ENCODE results near the gene CORO1C. TPM values are rescaled to one million over a fixed set of nuclear protein-coding genes. Genes with fewer than 3 reads are reported as not detected.

The CORO1C gene
- total RNA-seq, 4 donors from 2014 or later, result 277 to 473 (median 342) TPM

GRCh38 chr12:108675792-108676191 lies 55.5 kb downstream of the CORO1C start:
- no peak for ATAC-seq
- Histone ChIP-seq H3K9me3 (no peaks in the 10 kb centered on the region), H3K4me3 (no peak overlapping the region), H3K27me3 (no peaks in the 10 kb centered on the region), H3K27ac (peak overlapping the region; percentile 66 to 96 (median 80)), H3K36me3 (peaks cover 0 to 33% of the 10 kb centered on the region in 2 donors), H3K4me1 (peaks cover 0 to 77% (median 8%) of the 10 kb centered on the region in 3 donors)
- TF ChIP-seq EP300 (IDR thresholded peaks at IDR 0.05) (no peak), CTCF (IDR thresholded peaks at IDR 0.05) (no peak), POLR2A (IDR thresholded peaks at IDR 0.05) (no peak), POLR2AphosphoS5 (IDR thresholded peaks at IDR 0.05) (no peak)
- WGBS, 2 donors (ENCODE audit: low coverage in 1 of 2), result 81 to 84% methylated on average over 3 to 4 of the region's 4 CpGs

- no peak overlapping the region for H3K4me3 ChIP-seq
- ATAC-seq, result no peak
- peaks cover 16 to 79% (median 24%) of the 10 kb centered on the region in 3 donors for H3K4me1 ChIP-seq
- TF ChIP-seq CTCF (IDR thresholded peaks at IDR 0.05), result no peak
- TF ChIP-seq POLR2AphosphoS5 (IDR thresholded peaks at IDR 0.05), result no peak
- no peak for TF ChIP-seq EP300 (IDR thresholded peaks at IDR 0.05)
- TF ChIP-seq POLR2A (IDR thresholded peaks at IDR 0.05), result no peak
- WGBS, 2 donors (ENCODE audit: low coverage in 1 of 2), result 59 to 66% methylated on average over 3 of the region's 3 CpGs
- H3K9me3 ChIP-seq, result no peaks in the 10 kb centered on the region
- H3K36me3 ChIP-seq, result peaks cover 0 to 23% of the 10 kb centered on the region in 2 donors
- no peaks in the 10 kb centered on the region for H3K27me3 ChIP-seq
- peak overlapping the region in 2 of 4 donors; percentile 4 to 38 for H3K27ac ChIP-seq
Measured at GRCh38 chr12:108672054-108672453, 59.3 kb downstream of the CORO1C start.

GRCh38 chr12:108671110-108671509 lies 60.2 kb downstream of the CORO1C start:
- peak overlapping the region in 2 of 4 donors; percentile 60 to 87 for H3K27ac ChIP-seq
- no peaks in the 10 kb centered on the region for H3K27me3 ChIP-seq
- no peak for ATAC-seq
- WGBS, 2 donors (ENCODE audit: low coverage in 1 of 2), result 80 to 82% methylated on average over 3 of the region's 3 CpGs
- peaks cover 0 to 20% of the 10 kb centered on the region in 2 donors for H3K36me3 ChIP-seq
- H3K4me1 ChIP-seq, result peaks cover 23 to 79% (median 26%) of the 10 kb centered on the region in 3 donors
- H3K9me3 ChIP-seq, result no peaks in the 10 kb centered on the region
- TF ChIP-seq CTCF (IDR thresholded peaks at IDR 0.05) (no peak), EP300 (IDR thresholded peaks at IDR 0.05) (no peak), POLR2A (IDR thresholded peaks at IDR 0.05) (no peak), POLR2AphosphoS5 (IDR thresholded peaks at IDR 0.05) (no peak)
- no peak overlapping the region for H3K4me3 ChIP-seq

GRCh38 chr12:108670066-108670631 lies 61.2 kb downstream of the CORO1C start:
- WGBS, 2 donors (ENCODE audit: low coverage in 1 of 2), result 69 to 77% methylated on average over 4 to 7 of the region's 7 CpGs

More at GRCh38 chr12:108670066-108670631, 61.2 kb downstream of the CORO1C start:
- TF ChIP-seq POLR2AphosphoS5 (IDR thresholded peaks at IDR 0.05), result no peak
- TF ChIP-seq POLR2A (IDR thresholded peaks at IDR 0.05), result no peak
- no peak for TF ChIP-seq CTCF (IDR thresholded peaks at IDR 0.05)
- TF ChIP-seq EP300 (IDR thresholded peaks at IDR 0.05), result no peak
- Histone ChIP-seq H3K27me3 (no peaks in the 10 kb centered on the region), H3K36me3 (peaks cover 0 to 17% of the 10 kb centered on the region in 2 donors), H3K9me3 (no peaks in the 10 kb centered on the region), H3K4me1 (peaks cover 31 to 79% (median 32%) of the 10 kb centered on the region in 3 donors), H3K27ac (peak overlapping the region; percentile 43 to 88 (median 68)), H3K4me3 (no peak overlapping the region)
- no peak for ATAC-seq

All from gastroesophageal sphincter (tissue), 4 donors.